GM21737 (cell line): ENCODE data around the gene RGS1.

Experiments
- ATAC-seq: cut with Tn5 transposase; IDR thresholded peaks from one replicate; pipeline ENCODE4 v1.9.1; 2021; ENCODE audit warnings: mild to moderate bottlenecking, moderate library complexity; ENCODE audit not compliant: unreplicated experiment

Gene RGS1

DNA sequence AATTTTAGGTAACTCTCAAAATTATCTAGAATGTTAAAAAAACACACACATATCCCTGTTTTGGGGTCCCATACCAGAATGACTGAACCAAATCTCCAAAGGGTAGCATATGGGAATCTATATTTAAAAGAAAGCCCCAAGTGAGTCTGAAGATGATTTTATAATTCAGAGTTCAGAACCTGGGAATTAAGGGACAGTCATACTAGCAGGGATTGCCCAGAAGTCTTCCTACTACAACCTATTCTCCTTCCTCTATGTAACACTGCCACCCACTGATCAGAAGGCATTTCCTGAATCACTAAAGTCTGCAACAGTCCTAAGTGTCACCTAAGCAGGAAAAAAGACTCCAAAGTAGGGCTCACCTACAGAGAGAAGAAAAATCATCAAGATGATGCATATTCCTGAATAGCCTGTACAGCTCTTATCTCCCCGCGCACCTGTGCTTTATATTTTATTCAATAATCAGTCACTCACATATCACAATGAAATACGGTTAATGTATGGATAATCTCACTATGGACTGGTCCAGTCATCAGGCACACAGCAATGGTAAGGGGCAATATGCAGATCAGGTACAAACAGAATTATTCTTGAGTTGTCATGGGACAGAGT lies 4.9 kb downstream of the RGS1 start:
- peak; percentile 28 for ATAC-seq

DNA sequence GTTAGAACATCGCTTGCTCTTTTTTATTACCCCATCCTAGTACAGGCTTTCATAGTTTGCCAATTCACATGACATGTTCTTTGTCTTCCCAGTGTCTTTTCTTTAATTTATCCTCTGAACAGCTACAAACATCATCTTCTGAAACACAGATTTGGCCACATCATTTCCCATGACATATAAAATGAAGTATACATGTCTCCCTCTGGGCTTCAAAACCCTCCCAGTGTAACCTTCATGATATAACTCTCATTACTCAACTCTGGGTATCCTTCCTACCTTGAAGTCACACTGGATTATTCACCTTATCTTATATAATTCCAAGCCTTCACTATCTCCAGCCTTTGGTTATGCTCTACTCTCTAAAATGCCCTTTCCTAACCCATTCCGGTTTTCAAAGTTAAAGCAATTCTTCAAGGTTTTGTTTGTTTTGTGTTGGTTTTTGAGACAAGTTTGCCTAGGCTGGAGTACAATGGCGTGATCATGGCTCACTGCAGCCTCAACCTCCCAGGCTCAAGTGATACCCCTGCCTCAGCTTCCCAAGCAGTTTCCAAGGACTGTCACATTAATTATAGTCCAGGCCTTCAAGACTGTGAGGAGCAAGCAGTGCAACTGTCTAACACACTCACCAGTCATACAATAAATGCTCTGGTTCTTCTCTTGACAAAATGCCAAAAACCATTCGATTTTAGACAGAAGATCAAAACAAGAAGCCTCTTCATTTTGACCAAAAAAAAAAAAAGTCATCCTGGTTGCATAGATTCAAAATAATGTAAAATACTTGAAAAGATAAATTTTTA lies 5.8 kb downstream of the RGS1 start:
- ATAC-seq, result peak; percentile 20

DNA sequence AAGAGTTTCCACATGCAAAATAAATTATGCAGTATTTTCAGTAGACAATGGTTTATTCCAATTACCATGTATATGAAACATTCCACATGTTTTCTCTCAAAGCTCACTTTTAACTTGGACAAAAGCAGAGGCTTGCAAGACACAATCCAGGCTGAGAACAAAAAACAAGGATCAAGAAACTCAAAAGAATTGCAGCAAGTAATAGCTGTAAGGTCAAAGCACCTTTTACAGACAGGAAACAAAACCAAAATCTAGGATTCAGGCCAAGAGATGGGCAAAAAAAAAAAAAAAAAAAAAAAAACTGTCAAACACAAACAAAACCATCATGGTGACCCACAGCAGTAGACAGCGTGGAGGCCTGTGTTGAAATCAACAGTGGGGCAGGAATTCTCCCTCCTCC lies 9.3 kb downstream of the RGS1 start:
- no peak for ATAC-seq

DNA sequence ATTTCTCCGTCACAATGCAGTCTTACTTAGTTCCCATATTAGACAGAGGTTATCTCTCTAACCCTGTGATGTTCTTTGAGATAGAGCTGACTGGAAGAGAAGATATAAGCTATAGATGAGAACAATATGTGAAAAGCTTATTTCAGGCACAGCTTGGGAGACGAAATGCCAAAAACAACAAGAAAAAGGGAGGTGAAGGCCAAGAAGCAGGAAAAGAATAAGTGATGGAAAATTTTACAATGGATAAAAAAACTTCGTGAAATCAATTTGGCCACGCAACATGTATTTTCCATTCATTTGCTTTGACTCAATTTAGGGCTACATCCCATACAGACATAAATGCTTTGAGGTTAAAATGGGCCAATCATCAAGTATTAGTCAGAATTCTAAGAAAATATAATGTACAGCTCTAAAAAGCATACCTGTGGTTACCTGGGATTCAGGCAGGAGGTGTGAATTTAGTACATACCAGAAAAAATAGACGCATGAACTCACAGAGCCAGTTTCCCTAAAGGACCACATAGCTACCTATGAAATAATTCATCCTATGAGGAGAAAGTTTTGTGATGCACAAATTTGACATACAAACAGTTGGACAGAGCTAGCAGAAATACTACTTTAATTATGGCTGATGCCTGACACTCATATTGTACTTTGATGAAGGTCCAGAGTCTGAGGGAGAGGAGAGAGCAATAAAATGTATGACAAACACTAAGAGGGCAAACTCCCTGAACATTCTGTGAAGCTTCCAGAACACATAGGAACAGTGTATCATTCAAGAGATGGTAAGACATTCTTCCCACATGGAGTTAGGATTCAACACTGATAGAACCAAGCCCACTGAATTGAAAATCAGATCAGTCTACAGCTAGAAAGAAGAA lies 12.1 kb downstream of the RGS1 start:
- no peak for ATAC-seq

DNA sequence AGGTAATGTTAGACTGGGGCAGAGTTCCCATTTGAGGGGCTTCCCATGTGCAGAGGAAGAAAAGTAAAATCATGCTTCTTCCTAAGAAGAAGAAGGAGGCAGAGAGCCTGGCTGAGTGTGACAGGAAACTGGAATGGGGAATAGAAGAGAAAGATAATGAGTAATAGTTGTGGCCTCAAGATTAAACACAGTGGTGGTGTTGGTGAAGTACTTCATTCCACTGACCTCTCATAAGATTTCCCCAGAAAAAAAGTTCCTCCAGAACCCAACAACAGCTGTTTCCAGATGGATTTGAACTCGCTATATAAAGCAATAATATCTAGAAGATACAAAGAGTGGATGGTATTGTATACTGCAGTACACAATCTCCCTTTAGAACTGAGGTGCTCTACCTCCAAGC lies 13.0 kb downstream of the RGS1 start:
- no peak for ATAC-seq

DNA sequence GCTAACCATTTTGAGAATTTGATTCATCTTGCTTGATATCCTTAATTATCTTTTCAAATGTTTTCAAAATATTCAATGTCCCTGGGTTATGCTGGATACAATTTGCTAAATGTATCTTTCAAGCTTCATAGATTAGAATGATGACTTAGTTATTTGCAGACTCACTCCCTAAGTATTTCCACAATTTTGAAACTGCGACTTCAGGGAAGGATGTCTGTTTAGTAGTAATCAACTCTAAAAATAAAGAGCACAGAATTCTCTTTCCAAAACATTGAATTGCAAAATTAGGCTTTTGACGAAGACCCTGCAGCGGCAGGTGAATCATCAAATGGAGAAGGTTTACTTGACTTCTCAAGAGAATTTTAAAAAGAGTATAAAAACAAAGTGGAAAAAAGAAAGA lies 14.2 kb downstream of the RGS1 start:
- no peak for ATAC-seq

DNA sequence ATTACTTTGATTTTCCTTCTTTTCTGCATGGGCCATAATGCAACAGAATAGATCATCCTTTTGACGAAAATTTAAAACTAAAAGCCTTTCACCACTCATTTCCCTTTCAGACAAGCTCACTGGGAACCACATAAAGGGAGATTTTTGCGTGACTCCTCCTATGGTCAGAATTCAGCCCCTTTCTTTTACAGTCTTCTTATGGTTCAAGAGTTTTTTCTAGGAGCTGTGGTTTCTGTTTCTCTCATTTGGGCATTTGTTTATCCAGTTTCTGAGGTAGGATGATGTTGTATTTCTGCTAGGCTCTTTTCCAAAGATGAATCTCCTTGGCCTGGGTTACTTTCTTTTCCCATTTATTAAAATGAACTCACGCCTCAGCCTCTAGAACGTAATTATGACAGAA lies 16.9 kb downstream of the RGS1 start:
- ATAC-seq, result no peak

DNA sequence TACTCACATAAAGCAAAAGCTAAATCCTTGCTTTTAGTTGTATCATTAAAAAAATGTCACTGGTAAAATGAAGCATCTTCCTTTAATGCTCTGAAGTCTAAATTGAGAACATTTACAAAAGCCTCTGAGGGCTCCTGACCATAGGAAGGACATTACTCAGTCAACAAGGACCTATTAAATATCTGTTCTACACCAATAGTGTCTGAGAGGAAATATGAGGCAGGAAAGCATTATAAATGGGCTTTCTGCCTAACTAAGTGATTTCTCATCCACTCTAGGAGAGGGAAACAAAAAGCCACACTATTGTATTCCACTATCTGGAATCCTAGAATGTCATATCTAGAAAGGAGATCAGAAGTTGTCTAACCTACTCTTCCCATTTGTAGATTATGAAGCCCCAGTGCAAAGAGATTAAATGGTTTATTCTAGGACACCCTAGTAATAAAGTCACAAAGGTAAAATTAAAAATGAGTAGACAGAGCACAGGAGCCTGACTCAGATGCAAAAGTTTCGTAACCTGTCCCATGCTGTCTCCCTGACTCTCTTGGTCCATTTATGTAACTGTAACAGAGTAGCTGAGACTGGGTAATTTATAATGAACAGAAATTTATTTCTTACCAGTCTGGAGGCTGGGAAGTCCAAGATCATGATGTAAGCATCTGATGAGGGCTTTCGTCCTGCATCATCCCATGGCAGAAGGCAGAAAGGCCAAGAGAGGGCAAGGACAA lies 17.6 kb downstream of the RGS1 start:
- no peak for ATAC-seq

DNA sequence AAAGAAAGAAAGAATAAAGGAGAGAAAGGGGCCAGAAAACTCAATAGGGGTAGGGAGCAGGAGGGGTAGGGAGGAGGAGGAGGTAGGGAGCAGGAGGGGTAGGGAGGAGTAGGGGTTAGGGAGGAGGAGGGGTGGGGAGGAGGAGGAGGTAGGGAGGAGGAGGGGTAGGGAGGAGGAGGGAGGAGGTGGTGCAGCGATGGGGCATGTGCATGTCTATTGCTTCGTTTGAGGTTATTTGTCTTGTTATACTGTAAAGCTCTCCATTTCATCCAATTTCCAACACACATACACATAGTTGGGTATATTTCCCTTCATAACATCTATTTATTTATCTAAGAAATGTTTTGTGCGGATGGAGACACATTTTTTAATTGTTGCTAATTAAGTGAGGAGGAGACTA lies 19.7 kb downstream of the RGS1 start:
- ATAC-seq, result no peak

DNA sequence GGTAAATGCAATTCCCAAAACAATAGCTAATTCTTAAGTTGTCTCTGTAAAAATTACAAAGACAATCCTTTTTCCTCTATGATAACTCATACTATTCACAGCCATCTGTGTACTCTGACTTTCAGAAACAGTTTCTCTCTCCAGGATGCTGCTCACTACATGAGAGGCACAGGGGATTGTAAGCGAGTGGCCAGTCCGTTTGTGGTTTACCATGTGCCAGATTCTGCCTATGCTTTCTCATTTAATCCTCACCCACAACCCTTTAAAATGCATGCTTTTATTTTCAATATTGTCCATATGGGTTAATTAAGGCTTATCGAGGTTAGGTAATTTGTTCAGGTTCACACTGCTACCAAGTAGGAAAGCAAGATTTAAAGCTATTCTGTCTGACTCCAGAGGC lies 23.0 kb downstream of the RGS1 start:
- ATAC-seq, result no peak

DNA sequence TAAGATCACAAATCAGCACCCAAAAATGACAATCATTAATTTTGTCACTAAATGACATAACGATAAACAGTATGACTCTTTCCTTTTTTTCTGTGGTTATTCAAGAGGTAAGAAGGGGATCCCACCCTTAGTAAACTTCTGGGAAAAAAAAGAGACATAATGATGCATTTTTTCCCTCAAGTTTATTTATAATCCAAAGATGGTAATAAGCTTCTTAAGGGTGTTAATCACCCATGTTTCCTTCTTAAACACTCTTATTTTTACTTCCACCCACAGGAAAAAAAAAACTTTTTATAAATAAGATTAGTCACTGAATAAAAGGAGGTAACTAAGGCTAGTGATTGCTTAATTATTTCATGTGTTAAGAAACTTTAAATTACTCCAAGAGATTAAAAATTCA lies 24.7 kb downstream of the RGS1 start:
- ATAC-seq, result no peak

DNA sequence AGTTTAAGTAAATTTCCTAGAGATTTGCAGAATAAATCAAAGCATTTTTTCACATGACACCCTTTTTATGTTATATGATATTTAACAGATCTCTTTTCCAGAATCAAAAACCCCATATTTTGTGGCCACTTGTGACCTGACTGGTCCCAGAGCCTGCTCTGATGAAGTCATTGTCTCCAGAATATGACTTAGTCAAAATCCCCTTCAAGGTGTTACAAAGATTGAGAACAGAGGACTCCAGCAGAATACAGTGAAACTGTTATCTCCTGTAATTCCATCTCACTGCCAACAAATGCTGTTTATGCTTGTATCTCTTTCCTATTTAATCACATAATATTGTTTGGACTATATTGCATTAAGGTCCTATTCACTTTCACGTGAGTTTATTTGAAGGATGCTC lies 25.6 kb downstream of the RGS1 start:
- ATAC-seq, result peak; percentile 46

DNA sequence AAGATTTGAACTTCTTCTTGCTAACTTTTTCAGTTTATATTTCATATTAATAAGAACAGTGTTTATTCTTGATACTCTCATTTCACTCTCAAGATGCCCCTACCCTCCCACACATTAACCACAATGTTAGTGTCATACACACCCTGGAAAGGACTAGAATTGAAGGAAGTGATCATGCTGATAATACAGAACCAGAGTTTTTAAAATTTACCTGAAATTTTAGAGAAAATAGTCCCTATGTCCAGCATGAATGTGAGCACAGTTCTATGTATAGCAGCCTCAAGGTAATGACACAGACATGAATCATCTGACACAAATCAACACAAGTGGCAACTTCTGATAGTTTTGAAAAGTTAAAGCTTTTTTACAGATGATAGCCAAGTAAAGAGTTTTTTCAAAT lies 26.0 kb downstream of the RGS1 start:
- ATAC-seq, result no peak

DNA sequence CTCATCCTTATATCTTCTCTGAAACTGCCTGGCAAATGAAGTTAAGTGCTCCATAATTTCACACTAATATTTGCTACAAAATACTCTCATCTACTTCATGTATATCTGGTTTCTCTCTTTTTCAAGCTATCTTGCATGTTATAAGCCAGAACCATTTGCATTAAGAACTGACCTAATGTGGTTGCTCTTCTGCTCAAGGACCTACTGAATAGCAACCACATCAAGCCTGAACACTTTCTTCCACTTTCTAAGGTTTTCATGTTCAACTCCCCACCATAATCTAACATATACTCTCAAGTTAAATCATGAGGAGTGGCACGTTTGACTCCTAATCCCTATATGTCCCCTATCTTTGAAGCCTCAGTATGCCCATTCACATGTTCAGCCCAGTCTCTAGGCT lies 27.2 kb downstream of the RGS1 start:
- ATAC-seq, result no peak

DNA sequence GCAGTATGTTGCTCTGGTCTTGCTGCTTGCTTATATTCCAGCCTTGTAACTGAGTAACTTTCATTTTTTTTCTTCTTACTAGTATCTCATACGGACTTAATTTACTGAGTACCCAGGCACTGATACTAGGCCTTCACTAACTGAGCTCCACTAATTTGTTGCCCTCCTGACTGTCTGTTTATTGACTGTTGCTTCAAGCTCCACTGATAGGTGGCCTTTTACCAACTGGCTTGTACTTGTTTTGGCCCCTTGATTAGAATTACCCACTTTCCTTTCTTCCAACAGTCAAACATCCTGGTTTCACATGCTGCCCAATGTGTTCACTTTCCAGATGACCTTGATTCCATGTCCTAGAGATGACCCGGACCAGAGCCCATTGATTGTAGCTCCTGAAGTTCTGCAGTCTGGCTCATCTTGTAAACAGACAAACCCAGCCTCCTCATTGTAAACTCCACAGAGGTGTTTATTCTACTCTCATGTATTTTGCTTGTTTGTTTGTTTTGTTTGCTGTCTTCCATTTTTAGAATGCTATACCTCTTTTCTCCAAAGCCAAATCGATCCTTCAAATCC lies 27.7 kb downstream of the RGS1 start:
- no peak for ATAC-seq

DNA sequence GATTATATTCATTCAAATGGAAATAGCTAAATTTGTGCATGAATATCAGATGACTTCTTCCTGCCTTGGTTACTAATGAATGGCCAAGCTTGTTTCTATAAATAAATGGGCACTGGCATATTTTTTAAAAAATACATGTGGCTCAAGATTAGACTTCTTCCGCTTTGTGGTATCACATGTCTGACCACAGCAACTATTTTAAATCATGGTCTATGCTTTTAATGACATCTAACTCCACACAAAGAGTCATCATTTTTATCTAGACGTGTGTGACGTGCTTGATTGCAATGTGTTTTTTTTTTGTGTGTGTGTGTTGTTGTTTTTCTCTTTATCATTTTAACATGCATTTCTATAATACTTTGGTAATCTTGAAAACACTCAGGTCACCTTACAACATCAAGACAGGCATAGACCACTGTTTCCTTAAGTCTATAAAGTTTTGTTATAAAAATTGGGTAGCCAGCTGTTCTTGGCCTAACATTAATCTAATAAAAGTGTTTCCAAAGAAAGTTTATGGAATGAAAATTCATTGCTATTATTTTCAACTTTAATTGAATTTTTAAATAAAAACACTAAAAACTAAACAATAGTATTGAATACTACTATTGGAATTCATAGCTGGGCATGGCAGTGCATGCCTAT lies 29.5 kb downstream of the RGS1 start:
- no peak for ATAC-seq

DNA sequence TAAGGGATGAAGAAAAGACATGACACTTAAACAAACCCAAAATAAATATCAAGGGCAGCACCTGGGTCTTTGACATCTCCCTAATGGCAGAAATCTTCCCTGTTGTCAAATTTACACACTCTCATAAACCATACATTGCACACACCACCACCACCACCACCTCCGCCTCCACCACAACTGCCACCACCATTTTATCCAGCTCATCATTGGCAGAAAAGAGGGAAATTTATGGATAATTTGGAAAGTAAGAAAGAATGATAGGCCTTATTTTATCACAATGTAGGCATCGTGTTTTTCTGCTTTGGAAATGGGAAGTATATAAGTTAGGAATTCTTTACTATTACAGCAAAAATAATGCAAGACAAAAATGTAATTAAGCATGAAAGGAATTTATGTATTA lies 33.1 kb downstream of the RGS1 start:
- ATAC-seq, result no peak

DNA sequence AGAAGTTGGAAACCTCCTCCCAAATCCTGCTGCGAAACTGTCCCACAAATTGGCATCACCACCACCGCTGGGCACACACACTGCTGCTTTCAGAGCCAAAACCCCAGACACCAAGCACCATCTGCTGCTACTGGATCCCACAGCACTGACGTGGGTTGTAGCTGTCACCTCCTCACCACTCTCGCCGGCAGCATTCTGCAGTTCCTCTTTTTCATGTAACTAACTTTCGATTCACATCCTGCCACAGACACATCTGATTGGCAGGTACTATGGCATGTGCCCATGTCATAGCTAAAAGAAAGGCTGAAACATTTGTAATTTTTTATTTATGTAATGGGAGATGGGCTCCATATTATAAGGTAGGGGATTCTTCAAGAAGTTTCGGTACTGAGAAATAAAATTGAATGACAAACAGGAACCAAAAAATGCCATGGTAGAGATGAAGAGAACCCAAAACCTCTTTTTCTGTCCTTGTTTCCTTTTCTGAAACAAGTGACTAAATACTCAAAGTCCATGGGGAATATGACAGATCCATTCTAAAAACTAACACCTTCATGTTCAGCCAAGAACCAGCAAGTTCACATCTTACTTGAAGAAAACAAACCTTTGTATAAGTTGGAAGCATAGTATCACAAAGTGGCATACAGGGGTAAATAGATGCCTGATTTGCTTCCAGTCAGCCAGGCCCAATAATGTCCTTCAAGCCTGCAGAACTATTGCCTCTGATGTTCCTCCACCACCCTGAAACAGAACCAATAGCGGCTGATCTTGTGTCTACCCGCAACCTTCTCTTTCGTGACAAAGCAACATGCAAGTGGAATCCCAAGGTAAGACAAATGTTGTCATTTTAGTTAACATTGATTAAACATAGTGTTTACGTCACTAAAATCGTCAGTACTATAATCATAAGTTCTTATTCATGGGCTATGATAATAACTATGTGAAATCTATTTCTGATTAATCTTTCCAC lies 33.8 kb downstream of the RGS1 start:
- peak; percentile 98 for ATAC-seq
